ENCODE measurements around the gene RACGAP1. TPM values are rescaled to one million over a fixed set of nuclear protein-coding genes. Genes with fewer than 3 reads are reported as not detected.

The RACGAP1 gene
- total and polyA plus RNA-seq, 2 donors (not counting 1 experiment from before 2014, with no cell fraction given), result 4.1 to 14.2 TPM

- ChIA-PET POLR2A (no interaction called here), CTCF (interaction anchor here (0.6 kb wide), 1 partner anchor 168 kb away, joined by 3 read pairs; no protein-coding TSS in a partner anchor)
- H3K4me3 ChIP-seq (ENCODE audit: control extremely low read depth in 1 of 5, extremely low read depth in 1 of 5, insufficient read depth in 1 of 5, low read depth in 2 of 5, low read length in 4 of 5), result no peak overlapping the region
- intact Hi-C loops (cut with micrococcal nuclease), result no loop called here
- H3K27me3 Mint-ChIP-seq, result peaks cover 11% of the 10 kb centered on the region
- no peak for DNase-seq
- peaks cover 7% of the 10 kb centered on the region for H3K4me1 Mint-ChIP-seq
- no peak overlapping the region for H3K4me2 ChIP-seq (replicated peaks; ENCODE audit: low read depth, low read length, poor library complexity, severe bottlenecking)
- H3K4me1 ChIP-seq (ENCODE audit: control insufficient read depth in 2 of 2, insufficient read depth in 2 of 2, low read length in 2 of 2), result no peaks in the 10 kb centered on the region
- ATAC-seq (ENCODE audit: low read depth), result no peak
- H3K36me3 ChIP-seq (replicated peaks in 1 of 2; ENCODE audit: control extremely low read depth in 1 of 2, control insufficient read depth in 1 of 2, extremely low read depth in 1 of 2, insufficient read depth in 2 of 2, low read length in 1 of 2), result no peaks in the 10 kb centered on the region
- H3K9me3 ChIP-seq (ENCODE audit: control extremely low read depth in 1 of 3, control insufficient read depth in 2 of 3, insufficient read depth in 1 of 3, low read length in 2 of 3), result no peaks in the 10 kb centered on the region
- no peak overlapping the region for H3K27ac Mint-ChIP-seq
- no peaks in the 10 kb centered on the region for H3K9me3 Mint-ChIP-seq (ENCODE audit: insufficient read depth)
- no peak overlapping the region for H3K27ac ChIP-seq (ENCODE audit: low read length in 2 of 2)
- H3K9ac ChIP-seq (ENCODE audit: low read length), result no peak overlapping the region
- H3K27me3 ChIP-seq (replicated peaks in 1 of 4; ENCODE audit: control extremely low read depth in 1 of 4, control insufficient read depth in 3 of 4, insufficient read depth in 4 of 4, low read length in 3 of 4), result peaks cover 0 to under 1% (median 0%) of the 10 kb centered on the region in 4 experiments
- no peak for TF ChIP-seq EZH2 (IDR thresholded peaks at IDR 0.05; ENCODE audit: borderline replicate concordance, insufficient read depth, low read depth, low read length, poor library complexity, severe bottlenecking)
- TF ChIP-seq, protein P1, sequence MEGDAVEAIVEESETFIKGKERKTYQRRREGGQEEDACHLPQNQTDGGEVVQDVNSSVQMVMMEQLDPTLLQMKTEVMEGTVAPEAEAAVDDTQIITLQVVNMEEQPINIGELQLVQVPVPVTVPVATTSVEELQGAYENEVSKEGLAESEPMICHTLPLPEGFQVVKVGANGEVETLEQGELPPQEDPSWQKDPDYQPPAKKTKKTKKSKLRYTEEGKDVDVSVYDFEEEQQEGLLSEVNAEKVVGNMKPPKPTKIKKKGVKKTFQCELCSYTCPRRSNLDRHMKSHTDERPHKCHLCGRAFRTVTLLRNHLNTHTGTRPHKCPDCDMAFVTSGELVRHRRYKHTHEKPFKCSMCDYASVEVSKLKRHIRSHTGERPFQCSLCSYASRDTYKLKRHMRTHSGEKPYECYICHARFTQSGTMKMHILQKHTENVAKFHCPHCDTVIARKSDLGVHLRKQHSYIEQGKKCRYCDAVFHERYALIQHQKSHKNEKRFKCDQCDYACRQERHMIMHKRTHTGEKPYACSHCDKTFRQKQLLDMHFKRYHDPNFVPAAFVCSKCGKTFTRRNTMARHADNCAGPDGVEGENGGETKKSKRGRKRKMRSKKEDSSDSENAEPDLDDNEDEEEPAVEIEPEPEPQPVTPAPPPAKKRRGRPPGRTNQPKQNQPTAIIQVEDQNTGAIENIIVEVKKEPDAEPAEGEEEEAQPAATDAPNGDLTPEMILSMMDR (IDR thresholded peaks at IDR 0.05), result no peak
- no peaks in the 10 kb centered on the region for H3K79me2 ChIP-seq (ENCODE audit: control insufficient read depth, insufficient read depth, low read length)
- H4K20me1 ChIP-seq (ENCODE audit: control insufficient read depth, insufficient read depth, low read length, poor library complexity, severe bottlenecking), result no peaks in the 10 kb centered on the region
- H2AFZ ChIP-seq (ENCODE audit: insufficient read depth, low read depth, low read length, poor library complexity, severe bottlenecking), result no peak overlapping the region
- WGBS (ENCODE audit: insufficient coverage), result 100% methylated on average over 1 of the region's 1 CpG
- no peak overlapping the region for H3K4me3 Mint-ChIP-seq
Measured at GRCh38 chr12:49939707-49940106, 85.6 kb downstream of the RACGAP1 start.

DNA sequence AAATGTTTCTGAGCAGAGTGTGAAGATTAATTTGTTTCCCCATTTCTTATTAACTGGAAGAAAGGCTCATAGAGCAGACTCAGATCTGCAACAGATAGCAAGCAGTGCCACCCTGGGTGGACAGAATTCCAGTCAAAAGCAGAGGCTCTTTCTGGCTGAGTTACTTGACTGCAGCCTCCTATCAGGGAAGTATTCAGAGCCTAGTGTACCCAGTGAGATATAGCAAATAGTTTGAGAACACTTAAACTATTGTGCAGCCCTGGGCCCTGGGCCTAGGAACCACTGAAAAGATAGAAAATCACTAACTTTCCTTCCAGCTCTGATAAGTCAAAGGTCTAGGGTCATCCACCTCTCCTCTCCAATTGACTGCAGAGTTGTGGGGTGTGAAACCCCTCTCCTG lies 86.0 kb downstream of the RACGAP1 start:
- Mint-ChIP-seq H3K27me3 (peaks cover 14% of the 10 kb centered on the region), H3K27ac (no peak overlapping the region), H3K9me3 (ENCODE audit: insufficient read depth) (no peaks in the 10 kb centered on the region), H3K4me1 (peaks cover 7% of the 10 kb centered on the region), H3K4me3 (no peak overlapping the region)
- ChIA-PET CTCF (no interaction called here), POLR2A (no interaction called here)
- no peaks in the 10 kb centered on the region for H3K4me1 ChIP-seq (ENCODE audit: control insufficient read depth in 2 of 2, insufficient read depth in 2 of 2, low read length in 2 of 2)
- no peaks in the 10 kb centered on the region for H3K9me3 ChIP-seq (ENCODE audit: control extremely low read depth in 1 of 3, control insufficient read depth in 2 of 3, insufficient read depth in 1 of 3, low read length in 2 of 3)
- no peak overlapping the region for H3K4me2 ChIP-seq (replicated peaks; ENCODE audit: low read depth, low read length, poor library complexity, severe bottlenecking)
- no peak overlapping the region for H3K27ac ChIP-seq (ENCODE audit: low read length in 2 of 2)
- H4K20me1 ChIP-seq (ENCODE audit: control insufficient read depth, insufficient read depth, low read length, poor library complexity, severe bottlenecking), result no peaks in the 10 kb centered on the region
- no peaks in the 10 kb centered on the region for H3K36me3 ChIP-seq (replicated peaks in 1 of 2; ENCODE audit: control extremely low read depth in 1 of 2, control insufficient read depth in 1 of 2, extremely low read depth in 1 of 2, insufficient read depth in 2 of 2, low read length in 1 of 2)
- H3K4me3 ChIP-seq (ENCODE audit: control extremely low read depth in 1 of 5, extremely low read depth in 1 of 5, insufficient read depth in 1 of 5, low read depth in 2 of 5, low read length in 4 of 5), result no peak overlapping the region
- DNase-seq, result no peak
- H2AFZ ChIP-seq (ENCODE audit: insufficient read depth, low read depth, low read length, poor library complexity, severe bottlenecking), result no peak overlapping the region
- H3K27me3 ChIP-seq (replicated peaks in 1 of 4; ENCODE audit: control extremely low read depth in 1 of 4, control insufficient read depth in 3 of 4, insufficient read depth in 4 of 4, low read length in 3 of 4), result no peaks in the 10 kb centered on the region
- no peak overlapping the region for H3K9ac ChIP-seq (ENCODE audit: low read length)
- no peaks in the 10 kb centered on the region for H3K79me2 ChIP-seq (ENCODE audit: control insufficient read depth, insufficient read depth, low read length)
- TF ChIP-seq, protein P1 (IDR thresholded peaks at IDR 0.05), result no peak
- TF ChIP-seq EZH2 (IDR thresholded peaks at IDR 0.05; ENCODE audit: borderline replicate concordance, insufficient read depth, low read depth, low read length, poor library complexity, severe bottlenecking), result no peak
- ATAC-seq (ENCODE audit: low read depth), result no peak
- intact Hi-C loops (cut with micrococcal nuclease), result no loop called here

Other genes with a start within 250 kb of the RACGAP1 start
- gene NCKAP5L, start 197.1 kb downstream of the RACGAP1 start, total RNA-seq, result 13.2 and 13.4 TPM in 2 replicates
- gene NCKAP5L, start 197.1 kb downstream of the RACGAP1 start, polyA plus RNA-seq, result 3.2 and 4.0 TPM in 2 replicates
- gene BCDIN3D, start 182.4 kb downstream of the RACGAP1 start, total RNA-seq, result 14.7 and 17.4 TPM in 2 replicates
- gene BCDIN3D, start 182.4 kb downstream of the RACGAP1 start, polyA plus RNA-seq, result 1.3 and 2.0 TPM in 2 replicates
- gene FAIM2, start 121.6 kb downstream of the RACGAP1 start, total RNA-seq, result not detected in 2 replicates
- gene FAIM2, start 121.6 kb downstream of the RACGAP1 start, polyA plus RNA-seq, result not detected in 2 replicates
- gene AQP2, start 74.8 kb downstream of the RACGAP1 start, total RNA-seq, result not detected in 2 replicates
- gene AQP2, start 74.8 kb downstream of the RACGAP1 start, polyA plus RNA-seq, result not detected in 2 replicates
- not detected in 2 replicates for gene AQP5, start 63.6 kb downstream of the RACGAP1 start, total RNA-seq
- gene AQP5, start 63.6 kb downstream of the RACGAP1 start, polyA plus RNA-seq, result not detected in 2 replicates
- gene AQP6, start 52.5 kb downstream of the RACGAP1 start, total RNA-seq, result not detected in 2 replicates
- not detected in 2 replicates for gene AQP6, start 52.5 kb downstream of the RACGAP1 start, polyA plus RNA-seq
- not detected in 2 replicates for gene ASIC1, start 32.1 kb upstream of the RACGAP1 start, total RNA-seq
- 0.06 TPM in 1 of 2 replicates, not detected in the other for gene ASIC1, start 32.1 kb upstream of the RACGAP1 start, polyA plus RNA-seq
- gene SMARCD1, start 59.8 kb upstream of the RACGAP1 start, total RNA-seq, result 101 and 104 TPM in 2 replicates
- gene SMARCD1, start 59.8 kb upstream of the RACGAP1 start, polyA plus RNA-seq, result 67.8 and 78.0 TPM in 2 replicates
- gene GPD1, start 78.5 kb upstream of the RACGAP1 start, total RNA-seq, result 0.54 and 1.1 TPM in 2 replicates
- gene GPD1, start 78.5 kb upstream of the RACGAP1 start, polyA plus RNA-seq, result 0.88 and 1.1 TPM in 2 replicates
- gene COX14, start 86.7 kb upstream of the RACGAP1 start, total RNA-seq, result 31.8 and 33.8 TPM in 2 replicates
- 41.7 and 60.4 TPM in 2 replicates for gene COX14, start 86.7 kb upstream of the RACGAP1 start, polyA plus RNA-seq
- gene CERS5, start 141.9 kb upstream of the RACGAP1 start, total RNA-seq, result 70.9 and 72.0 TPM in 2 replicates
- gene CERS5, start 141.9 kb upstream of the RACGAP1 start, polyA plus RNA-seq, result 32.3 and 39.5 TPM in 2 replicates

All from B cell (primary cell).